Spleen (tissue), 11 donors: ENCODE measurements around the gene RGS7BP. TPM values are rescaled to one million over a fixed set of nuclear protein-coding genes. Genes with fewer than 3 reads are reported as not detected.
"Not testable (repeated sequence)": the region's sequence is repeated elsewhere in the genome, so short reads cannot be mapped to it uniquely, and the experiment has no call there.

Source experiments
- DNase-seq: peaks from one replicate; pipeline ENCODE4 v3.0.0-alpha.2; 2020
- H3K27ac ChIP-seq, 8 donors: fragments of 200-600 bp; sonication (generic) in 7 of 8; 1 replicate in 4 of 8; 2 replicates in 4 of 8; pipeline versions ENCODE4 v1.5.0 to v1.8.0; 2016 to 2021; ENCODE audit warnings: inconsistent platforms in 4 of 8, mild to moderate bottlenecking in 4 of 8, moderate library complexity in 1 of 8
- H3K27me3 ChIP-seq, 7 donors: fragments of 200-600 bp; sonication (generic) in 6 of 7; replicated peaks in 1 of 7; 1 replicate in 4 of 7; 2 replicates in 3 of 7; pipeline versions ENCODE4 v1.5.0 to v1.8.0; 2016 to 2021; ENCODE audit warnings: inconsistent platforms in 3 of 7, mild to moderate bottlenecking in 1 of 7
- H3K36me3 ChIP-seq, 6 donors: fragments of 200-600 bp; sonication (generic) in 5 of 6; 1 replicate in 4 of 6; 2 replicates in 2 of 6; pipeline versions ENCODE4 v1.5.0 to v1.8.0; 2016 to 2021; ENCODE audit warnings: inconsistent platforms in 2 of 6
- H3K4me1 ChIP-seq, 6 donors: fragments of 200-600 bp; sonication (generic) in 5 of 6; 1 replicate in 3 of 6; 2 replicates in 3 of 6; pipeline versions ENCODE4 v1.5.0 to v1.8.0; 2016 to 2021; ENCODE audit warnings: inconsistent platforms in 3 of 6
- H3K4me3 ChIP-seq, 8 donors: fragments of 200-600 bp; sonication (generic) in 7 of 8; 1 replicate in 4 of 8; 2 replicates in 4 of 8; pipeline versions ENCODE4 v1.5.0 to v1.8.0; 2016 to 2021; ENCODE audit warnings: inconsistent platforms in 4 of 8, mild to moderate bottlenecking in 4 of 8, moderate library complexity in 2 of 8
- H3K9me3 ChIP-seq, 8 donors: fragments of 200-600 bp; sonication (generic) in 7 of 8; 1 replicate in 4 of 8; 2 replicates in 4 of 8; pipeline versions ENCODE4 v1.5.0 to v1.8.0; 2016 to 2021; ENCODE audit warnings: inconsistent platforms in 4 of 8
- CTCF ChIP-seq, 11 experiments: fragments of 200-600 bp in 7 of 11; fragments of 450-650 bp in 4 of 11; sonication (generic) in 4 of 11; IDR thresholded peaks in 8 of 11; conservative IDR thresholded peaks in 3 of 11; 1 replicate in 7 of 11; 2 replicates in 4 of 11; pipeline versions ENCODE4 v1.4.0 to v1.8.0; 2016 to 2021; ENCODE audit warnings: antibody characterized with exemption in 11 of 11, inconsistent platforms in 4 of 11, mild to moderate bottlenecking in 1 of 11
- POLR2A ChIP-seq, 3 donors: fragments of 450-650 bp; IDR thresholded peaks; one replicate each; pipeline ENCODE4 v1.5.1; 2017; ENCODE audit warnings: antibody characterized with exemption in 3 of 3, mild to moderate bottlenecking in 1 of 3
- POLR2AphosphoS5 ChIP-seq, 3 donors: sonication (generic); formaldehyde crosslinking; IDR thresholded peaks; one replicate each; pipeline ENCODE4 v1.5.1; 2017; ENCODE audit warnings: antibody characterized with exemption in 3 of 3
- WGBS, 5 donors: extraction: QIAGEN DNeasy Blood & Tissue Kit in 3 of 5; methylation state at CpG; one replicate each; pipeline versions ENCODE4 v1.1.5 to v1.1.7; 2013 to 2018; 5-methylcytosine and 5-hydroxymethylcytosine counted together
- intact Hi-C: fragments of 100-400 bp; cut with DNase I; formaldehyde crosslinking; loops from one replicate; pipeline ENCODE4 v1.15.0; 2023; ENCODE audit warnings: low total_unique reads
- polyA plus RNA-seq, 3 donors: library from polyadenylated mRNA; stranded (reverse); fragments of 200-250 nt; gene quantifications; one replicate each; pipeline ENCODE4 v1.2.1, GENCODE V29; 2013
- total RNA-seq, 7 donors: library from RNA; depleted of rRNA in 3 of 7; stranded (reverse); fragments of >200 nt in 3 of 7; fragmentation: NEBNext Ultra II Directional in 4 of 7; extraction: Animal tissue kit (Norgen Biotek cat#: 25700) in 4 of 7; gene quantifications; one replicate each; pipeline versions ENCODE4 v1.1.0 to v1.2.1, GENCODE V29; 2016 to 2021
- donor health status: healthy with polysubstance abuse.
- donor health status: DM: no; HTN: no; CAD: no; lungs with moderate emphysema.
- donor health status: DM: no; HTN: no; CAD: no.
- donor health status: Bipolar disorder and iron deficiency.
- donor health status: healthy.
- donor health status: DM: no; HTN: no; CAD: no.
- donor health status: DM: yes; HTN: yes; CAD: no.

Gene RGS7BP
- total and polyA plus RNA-seq, 10 donors: 0.11 to 3.7 (median 0.73) TPM

- Histone ChIP-seq H3K27me3 (no peaks in the 10 kb centered on the region), H3K4me3 (no peak overlapping the region), H3K27ac (no peak overlapping the region), H3K9me3 (no peaks in the 10 kb centered on the region), H3K4me1 (no peaks in the 10 kb centered on the region), H3K36me3 (no peaks in the 10 kb centered on the region)
- WGBS, 5 donors: 84 to 98% (median 95%) methylated on average over 2 of the region's 2 CpGs
- DNase-seq: no peak
- TF ChIP-seq POLR2AphosphoS5 (IDR thresholded peaks at IDR 0.05) (no peak), CTCF (IDR thresholded peaks at IDR 0.05 in 8 of 11, conservative IDR thresholded peaks at IDR 0.05 in 3 of 11) (no peak), POLR2A (IDR thresholded peaks at IDR 0.05) (no peak)
- intact Hi-C loops: no loop called here
These were observed 26.8 kb downstream of the RGS7BP start for GRCh38 chr5:64532657-64533056.

- no peak overlapping the region for H3K4me3 ChIP-seq
- 60 to 77% (median 64%) methylated on average over 3 of the region's 3 CpGs for WGBS, 5 donors
- no peaks in the 10 kb centered on the region for H3K9me3 ChIP-seq
- no peak for DNase-seq
- no peaks in the 10 kb centered on the region for H3K27me3 ChIP-seq
- H3K36me3 ChIP-seq: no peaks in the 10 kb centered on the region
- no peak for TF ChIP-seq POLR2AphosphoS5 (IDR thresholded peaks at IDR 0.05)
- no peak for TF ChIP-seq CTCF (IDR thresholded peaks at IDR 0.05 in 8 of 11, conservative IDR thresholded peaks at IDR 0.05 in 3 of 11)
- TF ChIP-seq POLR2A (IDR thresholded peaks at IDR 0.05): no peak
- intact Hi-C loops: no loop called here
- H3K4me1 ChIP-seq: no peaks in the 10 kb centered on the region
- H3K27ac ChIP-seq: no peak overlapping the region
These were observed 28.2 kb downstream of the RGS7BP start for GRCh38 chr5:64534033-64534432.

GRCh38 chr5:64557911-64558310, 52.1 kb downstream of the RGS7BP start:
- Histone ChIP-seq H3K27ac (no peak overlapping the region), H3K36me3 (no peaks in the 10 kb centered on the region), H3K9me3 (peaks cover 0 to 27% (median 20%) of the 10 kb centered on the region in 8 donors), H3K4me3 (no peak overlapping the region), H3K4me1 (no peaks in the 10 kb centered on the region), H3K27me3 (no peaks in the 10 kb centered on the region)
- intact Hi-C loops: no loop called here
- no peak for DNase-seq
- WGBS, 5 donors: 48 to 63% (median 57%) methylated on average over 2 of the region's 2 CpGs
- TF ChIP-seq POLR2A (IDR thresholded peaks at IDR 0.05): no peak
- no peak for TF ChIP-seq POLR2AphosphoS5 (IDR thresholded peaks at IDR 0.05)
- TF ChIP-seq CTCF (IDR thresholded peaks at IDR 0.05 in 8 of 11, conservative IDR thresholded peaks at IDR 0.05 in 3 of 11): no peak

GRCh38 chr5:64558641-64559040, 52.8 kb downstream of the RGS7BP start:
- 68 to 91% (median 70%) methylated on average over 4 of the region's 4 CpGs for WGBS, 5 donors

More at GRCh38 chr5:64558641-64559040, 52.8 kb downstream of the RGS7BP start:
- H3K4me3 ChIP-seq, H3K4me1 ChIP-seq, intact Hi-C loops, H3K36me3 ChIP-seq, H3K27me3 ChIP-seq, DNase-seq, H3K27ac ChIP-seq: not testable (repeated sequence)
- H3K9me3 ChIP-seq: peaks cover 0 to 30% (median 20%) of the 10 kb centered on the region in 8 donors
